ENCODE data around the gene ZNF644. TPM values are rescaled to one million over a fixed set of nuclear protein-coding genes. Genes with fewer than 3 reads are reported as not detected.
"Not testable (repeated sequence)": the region's sequence is repeated elsewhere in the genome, so short reads cannot be mapped to it uniquely, and the experiment has no call there.

ZNF644 gene
- total RNA-seq, 1 donor from 2014 or later: 76.5 TPM

GRCh38 chr1:91046766-91047165, 24.9 kb upstream of the ZNF644 start:
- no peak overlapping the region for H3K4me3 ChIP-seq (ENCODE audit: insufficient read depth, low read depth, low read length)
- H3K36me3 ChIP-seq (ENCODE audit: insufficient read depth, low read length): no peaks in the 10 kb centered on the region
- no peaks in the 10 kb centered on the region for H3K4me1 ChIP-seq (ENCODE audit: insufficient read depth, low read length)
- TF ChIP-seq CTCF (IDR thresholded peaks at IDR 0.05; ENCODE audit: insufficient read depth, low read depth, low read length) (no peak), EZH2 (IDR thresholded peaks at IDR 0.05; ENCODE audit: insufficient read depth, low read length) (no peak)
- Mint-ChIP-seq H3K27ac (ENCODE audit: unreplicated experiment) (no peak overlapping the region), H3K4me3 (ENCODE audit: unreplicated experiment) (no peak overlapping the region), H3K27me3 (ENCODE audit: low read depth, unreplicated experiment) (no peaks in the 10 kb centered on the region), H3K36me3 (ENCODE audit: low read depth, unreplicated experiment) (no peaks in the 10 kb centered on the region), H3K4me1 (ENCODE audit: low read depth, unreplicated experiment) (no peaks in the 10 kb centered on the region), H3K9me3 (ENCODE audit: unreplicated experiment) (peaks cover 13% of the 10 kb centered on the region)
- no peak overlapping the region for H2AFZ ChIP-seq (ENCODE audit: low read depth, low read length)
- H3K9me3 ChIP-seq (ENCODE audit: insufficient read depth, low read depth, low read length): peaks cover 6% of the 10 kb centered on the region
- H4K20me1 ChIP-seq (ENCODE audit: insufficient read depth, low read length): no peaks in the 10 kb centered on the region
- no peaks in the 10 kb centered on the region for H3K79me2 ChIP-seq (ENCODE audit: insufficient read depth, low read length)
- H3K9ac ChIP-seq (ENCODE audit: low read length): no peak overlapping the region
- H3K4me2 ChIP-seq (ENCODE audit: low read length): no peak overlapping the region
- no peak overlapping the region for H3K27ac ChIP-seq (ENCODE audit: low read depth, low read length)
- FAIRE-seq (no peak), DNase-seq (ENCODE audit: low read depth) (no peak)
- no peaks in the 10 kb centered on the region for H3K27me3 ChIP-seq (ENCODE audit: insufficient read depth, low read length)

- Histone ChIP-seq H3K27ac (ENCODE audit: low read depth, low read length) (no peak overlapping the region), H3K36me3 (ENCODE audit: insufficient read depth, low read length) (no peaks in the 10 kb centered on the region), H3K27me3 (ENCODE audit: insufficient read depth, low read length) (no peaks in the 10 kb centered on the region), H3K4me2 (ENCODE audit: low read length) (no peak overlapping the region), H4K20me1 (ENCODE audit: insufficient read depth, low read length) (no peaks in the 10 kb centered on the region), H3K4me1 (ENCODE audit: insufficient read depth, low read length) (no peaks in the 10 kb centered on the region), H3K4me3 (ENCODE audit: insufficient read depth, low read depth, low read length) (no peak overlapping the region), H3K79me2 (ENCODE audit: insufficient read depth, low read length) (no peaks in the 10 kb centered on the region), H2AFZ (ENCODE audit: low read depth, low read length) (no peak overlapping the region), H3K9me3 (ENCODE audit: insufficient read depth, low read depth, low read length) (peaks cover 6% of the 10 kb centered on the region), H3K9ac (ENCODE audit: low read length) (no peak overlapping the region)
- no peaks in the 10 kb centered on the region for H3K36me3 Mint-ChIP-seq (ENCODE audit: low read depth, unreplicated experiment)
- TF ChIP-seq EZH2 (IDR thresholded peaks at IDR 0.05; ENCODE audit: insufficient read depth, low read length) (no peak), CTCF (IDR thresholded peaks at IDR 0.05; ENCODE audit: insufficient read depth, low read depth, low read length) (no peak)
- H3K4me3 Mint-ChIP-seq (ENCODE audit: unreplicated experiment): no peak overlapping the region
- no peaks in the 10 kb centered on the region for H3K4me1 Mint-ChIP-seq (ENCODE audit: low read depth, unreplicated experiment)
- DNase-seq (ENCODE audit: low read depth) (no peak), FAIRE-seq (no peak)
- H3K9me3 Mint-ChIP-seq (ENCODE audit: unreplicated experiment): peaks cover 24% of the 10 kb centered on the region
- H3K27ac Mint-ChIP-seq (ENCODE audit: unreplicated experiment): no peak overlapping the region
- no peaks in the 10 kb centered on the region for H3K27me3 Mint-ChIP-seq (ENCODE audit: low read depth, unreplicated experiment)
Measured at GRCh38 chr1:91045284-91045683, 23.4 kb upstream of the ZNF644 start.

- H3K36me3 Mint-ChIP-seq (ENCODE audit: low read depth, unreplicated experiment); H3K9me3 ChIP-seq (ENCODE audit: insufficient read depth, low read depth, low read length); H4K20me1 ChIP-seq (ENCODE audit: insufficient read depth, low read length); H3K36me3 ChIP-seq (ENCODE audit: insufficient read depth, low read length); H2AFZ ChIP-seq (ENCODE audit: low read depth, low read length); H3K27me3 ChIP-seq (ENCODE audit: insufficient read depth, low read length); H3K4me1 ChIP-seq (ENCODE audit: insufficient read depth, low read length); H3K4me3 Mint-ChIP-seq (ENCODE audit: unreplicated experiment); H3K4me1 Mint-ChIP-seq (ENCODE audit: low read depth, unreplicated experiment); H3K27ac ChIP-seq (ENCODE audit: low read depth, low read length); H3K4me2 ChIP-seq (ENCODE audit: low read length); H3K27me3 Mint-ChIP-seq (ENCODE audit: low read depth, unreplicated experiment); H3K4me3 ChIP-seq (ENCODE audit: insufficient read depth, low read depth, low read length); H3K79me2 ChIP-seq (ENCODE audit: insufficient read depth, low read length); H3K9ac ChIP-seq (ENCODE audit: low read length); FAIRE-seq; DNase-seq (ENCODE audit: low read depth); H3K27ac Mint-ChIP-seq (ENCODE audit: unreplicated experiment): not testable (repeated sequence)
- H3K9me3 Mint-ChIP-seq (ENCODE audit: unreplicated experiment): peaks cover 24% of the 10 kb centered on the region
Measured at GRCh38 chr1:91044776-91045175, 22.9 kb upstream of the ZNF644 start.

- peaks cover 24% of the 10 kb centered on the region for H3K9me3 Mint-ChIP-seq (ENCODE audit: unreplicated experiment)
- FAIRE-seq; H3K4me2 ChIP-seq (ENCODE audit: low read length); H3K4me3 Mint-ChIP-seq (ENCODE audit: unreplicated experiment); H3K4me1 ChIP-seq (ENCODE audit: insufficient read depth, low read length); H3K79me2 ChIP-seq (ENCODE audit: insufficient read depth, low read length); H3K27ac ChIP-seq (ENCODE audit: low read depth, low read length); H3K36me3 ChIP-seq (ENCODE audit: insufficient read depth, low read length); H2AFZ ChIP-seq (ENCODE audit: low read depth, low read length); H3K4me1 Mint-ChIP-seq (ENCODE audit: low read depth, unreplicated experiment); H3K9ac ChIP-seq (ENCODE audit: low read length); H3K27ac Mint-ChIP-seq (ENCODE audit: unreplicated experiment); H3K27me3 Mint-ChIP-seq (ENCODE audit: low read depth, unreplicated experiment); DNase-seq (ENCODE audit: low read depth); H3K4me3 ChIP-seq (ENCODE audit: insufficient read depth, low read depth, low read length); H3K27me3 ChIP-seq (ENCODE audit: insufficient read depth, low read length); H3K9me3 ChIP-seq (ENCODE audit: insufficient read depth, low read depth, low read length); H4K20me1 ChIP-seq (ENCODE audit: insufficient read depth, low read length); H3K36me3 Mint-ChIP-seq (ENCODE audit: low read depth, unreplicated experiment): not testable (repeated sequence)
Measured at GRCh38 chr1:91042372-91042771, 20.5 kb upstream of the ZNF644 start.
